ENCODE measurements around the gene TRAPPC5.

GRCh38 chr19:7631577-7631976 is 49.1 kb upstream of the TRAPPC5 start:
- TF ChIP-seq POLR2AphosphoS5 (IDR thresholded peaks at IDR 0.05; ENCODE audit: low read depth) (no peak), CTCF (IDR thresholded peaks at IDR 0.05; ENCODE audit: insufficient read depth, low read length) (no peak), GABPA (IDR thresholded peaks at IDR 0.05; ENCODE audit: low read depth) (no peak)
